Measurements from ENCODE around the gene ANKRD11.
"Not testable (repeated sequence)": the region's sequence is repeated elsewhere in the genome, so short reads cannot be mapped to it uniquely, and the experiment has no call there.

Gene ANKRD11

GRCh38 chr16:89426736-89427530 is 63.4 kb downstream of the ANKRD11 start:
- FAIRE-seq, result no peak

DNA sequence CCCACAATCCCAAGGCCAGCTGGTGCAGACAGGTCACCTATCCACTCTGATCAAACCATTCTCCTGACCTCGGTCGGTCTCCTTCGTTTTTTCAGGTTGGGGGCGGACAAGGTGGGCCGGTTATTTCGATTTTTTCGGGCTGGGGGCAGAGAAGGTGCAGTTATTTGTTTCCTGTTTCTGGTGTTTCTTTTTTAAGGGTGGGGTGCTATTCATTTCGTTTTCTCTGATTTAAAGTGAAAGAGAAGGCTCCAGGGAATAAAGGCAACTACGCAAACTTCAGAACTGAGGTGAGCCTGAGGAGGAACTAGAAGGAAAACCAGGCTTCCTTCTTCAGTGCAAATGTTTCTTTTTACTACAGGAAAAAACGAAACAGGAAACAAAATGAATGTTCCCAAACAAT is 64.8 kb downstream of the ANKRD11 start:
- no peak for FAIRE-seq

- no peak for FAIRE-seq
Observed at GRCh38 chr16:89423681-89424260, 66.6 kb downstream of the ANKRD11 start.

DNA sequence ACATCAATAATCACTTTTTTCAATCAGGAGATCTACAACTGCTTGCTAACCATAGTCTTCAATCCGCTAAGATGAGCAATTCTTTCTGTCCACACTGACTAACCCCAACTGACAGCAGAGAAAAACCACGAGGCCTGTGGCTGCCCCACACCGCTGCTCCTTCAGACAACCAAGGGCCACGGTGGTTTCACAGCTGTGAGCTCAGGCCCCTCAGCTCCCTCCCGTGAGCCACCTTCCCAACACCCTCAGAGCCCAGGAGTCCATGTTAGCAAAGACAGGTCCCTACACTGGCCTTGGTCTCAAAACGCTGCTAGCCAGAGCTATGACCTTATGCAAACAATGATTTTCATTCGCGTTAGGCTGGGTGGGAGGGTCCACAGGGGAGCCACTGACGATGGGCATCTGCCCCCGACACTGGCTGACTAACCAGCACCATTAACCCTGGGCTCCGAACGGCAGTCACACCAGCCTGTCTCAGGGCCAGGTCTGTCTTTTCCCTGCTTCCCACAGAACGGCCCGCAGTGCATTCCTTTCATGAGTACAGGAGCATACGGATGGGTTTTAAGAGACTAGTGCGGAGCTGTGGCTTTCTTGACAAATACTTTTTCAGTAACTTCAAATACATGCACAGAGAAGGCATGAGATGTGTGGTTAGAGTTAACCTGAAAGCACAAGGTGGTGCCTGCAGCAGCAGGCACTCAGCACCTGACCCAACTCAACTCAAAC is 67.3 kb downstream of the ANKRD11 start:
- no peak for FAIRE-seq

DNA sequence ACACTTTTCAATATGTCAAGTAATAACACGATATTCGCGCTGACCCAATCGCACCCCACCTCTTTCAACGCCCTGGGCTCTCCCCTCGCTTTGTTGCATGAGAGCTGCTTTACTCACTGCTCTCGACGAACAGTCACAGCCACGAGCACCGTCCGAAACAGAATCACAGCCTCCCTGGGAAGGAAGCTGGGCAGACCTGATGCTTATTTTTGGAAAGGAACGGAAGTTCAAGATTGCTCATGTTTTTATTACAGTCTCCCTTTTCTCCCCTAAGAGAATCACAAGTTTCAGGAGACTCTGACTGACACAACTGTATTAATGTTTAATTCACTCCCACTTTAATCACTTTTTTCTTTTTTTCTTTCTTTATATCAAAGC is 67.8 kb downstream of the ANKRD11 start:
- no peak for FAIRE-seq

DNA sequence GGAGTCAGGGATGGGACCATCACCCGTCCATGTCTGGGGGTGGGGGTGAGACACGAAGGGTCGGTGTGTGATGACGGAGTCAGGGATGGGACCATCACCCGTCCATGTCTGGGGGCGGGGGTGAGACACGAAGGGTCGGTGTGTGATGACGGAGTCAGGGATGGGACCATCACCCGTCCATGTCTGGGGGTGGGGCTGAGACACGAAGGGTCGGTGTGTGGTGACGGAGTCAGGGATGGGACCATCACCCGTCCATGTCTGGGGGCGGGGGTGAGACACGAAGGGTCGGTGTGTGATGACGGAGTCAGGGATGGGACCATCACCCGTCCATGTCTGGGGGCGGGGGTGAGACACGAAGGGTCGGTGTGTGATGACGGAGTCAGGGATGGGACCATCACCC is 69.1 kb downstream of the ANKRD11 start:
- FAIRE-seq, result not testable (repeated sequence)

DNA sequence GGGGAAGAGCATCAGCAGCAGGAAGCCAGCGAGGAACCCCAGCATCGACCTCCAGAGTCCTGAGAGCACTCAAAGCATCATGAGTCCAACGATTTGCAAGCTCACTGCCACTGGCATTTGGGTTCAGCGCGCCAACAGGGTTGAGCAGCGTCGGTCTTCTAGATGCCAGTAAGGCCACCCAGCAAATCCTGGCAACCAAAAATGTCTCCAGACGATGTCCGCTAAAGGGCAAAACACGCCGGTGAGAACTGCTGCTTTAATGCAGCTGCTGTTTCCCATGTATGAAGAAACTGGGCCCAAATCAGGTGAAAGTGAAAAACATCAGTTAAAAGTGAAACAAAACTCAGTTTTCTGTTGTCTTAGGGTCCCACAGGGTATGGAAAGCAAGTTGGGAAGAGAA is 70.2 kb downstream of the ANKRD11 start:
- no peak for FAIRE-seq

- FAIRE-seq, result no peak
Observed at GRCh38 chr16:89418352-89418751, 72.0 kb downstream of the ANKRD11 start.

DNA sequence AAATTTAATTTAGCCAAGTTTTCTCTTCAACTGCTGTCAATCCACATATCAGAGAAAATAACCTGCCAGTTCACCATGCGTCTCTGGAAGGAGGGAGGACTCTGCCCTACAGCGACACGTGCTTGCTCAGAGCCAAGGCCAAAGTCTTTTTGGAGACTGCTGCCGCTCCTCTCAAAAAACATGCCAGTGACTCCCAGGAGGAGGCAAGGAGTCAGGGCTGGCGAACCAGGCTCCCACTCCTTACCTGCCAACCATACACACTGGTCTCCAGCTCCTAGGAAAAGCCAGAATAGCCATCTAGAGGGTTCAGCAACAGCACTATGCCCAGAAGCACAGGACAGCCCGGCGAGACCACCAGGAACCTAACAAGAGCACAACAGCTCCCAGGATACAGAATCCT is 73.0 kb downstream of the ANKRD11 start:
- no peak for FAIRE-seq

DNA sequence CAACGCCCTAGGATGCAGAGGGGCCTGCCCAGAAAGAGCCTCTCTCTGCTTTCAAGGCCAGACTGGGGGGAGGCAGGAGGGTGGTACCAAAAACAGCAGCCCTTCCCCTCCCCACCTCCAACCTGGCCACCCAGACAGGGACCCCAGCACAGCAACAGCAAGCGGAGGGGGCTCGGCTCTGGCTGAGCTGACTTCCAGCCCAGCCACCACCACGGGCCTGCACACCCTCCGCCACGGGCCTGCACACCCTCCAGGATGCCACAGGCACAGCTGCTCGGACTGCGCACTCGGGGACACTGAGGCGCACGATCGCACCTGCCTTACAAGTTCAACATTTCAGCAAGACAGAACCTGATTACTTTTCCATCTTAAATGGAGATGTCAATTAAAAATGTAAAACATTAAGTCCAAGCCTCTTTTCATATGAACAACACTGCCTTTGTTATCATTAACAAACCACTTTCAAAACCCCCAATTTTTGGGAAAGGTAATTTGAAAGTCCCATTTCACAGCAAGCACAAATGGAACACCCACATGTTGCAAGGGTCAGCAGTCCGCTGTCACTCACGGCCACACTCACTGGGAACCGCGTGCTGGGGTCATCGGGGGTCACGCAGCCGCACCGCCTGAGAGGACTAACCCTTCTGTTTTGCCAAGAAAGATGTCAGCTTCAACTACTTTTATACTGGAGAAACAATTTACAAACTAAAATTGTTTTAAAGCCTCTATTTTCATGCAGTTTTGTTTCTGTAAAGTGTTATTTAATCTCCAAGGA is 76.4 kb downstream of the ANKRD11 start:
- no peak for FAIRE-seq

GRCh38 chr16:89412811-89413210 is 77.5 kb downstream of the ANKRD11 start:
- no peak for FAIRE-seq

DNA sequence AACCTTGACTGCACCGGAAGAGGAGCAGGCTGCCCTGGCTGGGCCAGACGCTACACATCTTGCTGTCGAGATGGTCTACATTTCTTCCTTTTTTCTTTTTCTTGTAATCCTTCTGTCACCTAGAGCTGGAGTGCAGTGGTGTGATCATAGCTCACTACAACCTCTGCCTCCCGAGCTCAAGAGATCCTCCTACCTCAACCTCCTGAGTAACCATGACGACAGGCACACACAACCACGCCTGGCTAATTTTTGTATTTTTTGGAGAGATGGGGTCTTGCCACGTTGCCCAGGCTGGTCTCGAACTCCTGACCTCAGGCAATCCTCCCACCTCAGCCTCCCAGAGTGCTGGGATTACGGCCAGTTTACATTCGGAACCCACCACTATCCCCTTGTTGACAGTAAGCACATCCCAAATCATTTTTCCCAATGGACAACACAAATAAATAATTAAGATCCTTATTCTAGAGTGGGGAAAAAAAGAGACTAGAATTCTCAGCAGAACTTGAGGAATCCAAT is 79.0 kb downstream of the ANKRD11 start:
- no peak for FAIRE-seq

GRCh38 chr16:89410794-89411309 is 79.5 kb downstream of the ANKRD11 start:
- FAIRE-seq, result no peak

DNA sequence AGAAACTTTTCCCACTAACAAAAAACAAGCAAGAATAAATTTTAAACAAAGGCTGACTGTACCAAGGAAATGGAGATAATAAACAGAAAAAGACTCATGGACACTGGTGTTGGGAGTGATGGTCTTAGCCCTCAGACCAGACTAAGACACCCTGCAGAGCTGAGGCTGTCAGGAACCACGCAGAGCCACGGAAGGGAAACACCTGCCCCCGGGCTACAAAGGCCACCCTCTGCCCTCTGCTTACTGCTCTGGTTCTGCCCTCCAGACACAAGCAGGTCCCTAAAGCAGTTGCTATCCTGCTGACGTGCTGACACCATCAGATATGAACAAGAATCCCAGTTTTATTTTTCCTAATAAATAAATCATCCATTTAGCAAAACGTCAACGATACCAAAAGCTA is 80.0 kb downstream of the ANKRD11 start:
- FAIRE-seq, result no peak

DNA sequence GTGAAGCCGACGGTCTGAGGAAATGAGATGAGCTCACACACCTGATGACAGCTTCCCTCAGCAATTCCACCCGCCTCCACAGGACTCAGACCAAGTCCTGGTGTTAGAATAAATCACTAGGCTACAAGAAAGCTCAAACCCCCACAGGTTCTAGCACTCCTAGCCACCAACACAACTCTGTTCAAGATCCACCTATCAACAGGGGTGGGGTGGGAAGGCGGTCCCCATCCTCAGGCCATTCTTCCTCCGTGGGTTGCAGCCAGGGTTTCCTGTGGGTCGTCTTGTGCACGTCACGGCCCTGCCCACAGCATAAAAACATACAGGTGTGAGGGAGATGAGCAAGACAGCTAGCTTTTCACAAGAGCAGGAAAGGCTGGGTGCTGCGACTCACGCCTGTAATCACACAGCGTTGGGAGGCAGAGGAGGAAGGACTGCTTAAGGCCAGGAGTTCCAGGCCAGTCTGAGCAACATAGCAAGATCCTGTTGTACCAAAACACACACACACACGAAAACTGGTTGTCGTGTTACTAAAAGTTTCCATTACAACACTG is 81.1 kb downstream of the ANKRD11 start:
- FAIRE-seq, result no peak

- FAIRE-seq, result no peak
Observed at GRCh38 chr16:89408315-89408714, 82.0 kb downstream of the ANKRD11 start.

- no peak for FAIRE-seq
Observed at GRCh38 chr16:89407925-89408300, 82.4 kb downstream of the ANKRD11 start.

DNA sequence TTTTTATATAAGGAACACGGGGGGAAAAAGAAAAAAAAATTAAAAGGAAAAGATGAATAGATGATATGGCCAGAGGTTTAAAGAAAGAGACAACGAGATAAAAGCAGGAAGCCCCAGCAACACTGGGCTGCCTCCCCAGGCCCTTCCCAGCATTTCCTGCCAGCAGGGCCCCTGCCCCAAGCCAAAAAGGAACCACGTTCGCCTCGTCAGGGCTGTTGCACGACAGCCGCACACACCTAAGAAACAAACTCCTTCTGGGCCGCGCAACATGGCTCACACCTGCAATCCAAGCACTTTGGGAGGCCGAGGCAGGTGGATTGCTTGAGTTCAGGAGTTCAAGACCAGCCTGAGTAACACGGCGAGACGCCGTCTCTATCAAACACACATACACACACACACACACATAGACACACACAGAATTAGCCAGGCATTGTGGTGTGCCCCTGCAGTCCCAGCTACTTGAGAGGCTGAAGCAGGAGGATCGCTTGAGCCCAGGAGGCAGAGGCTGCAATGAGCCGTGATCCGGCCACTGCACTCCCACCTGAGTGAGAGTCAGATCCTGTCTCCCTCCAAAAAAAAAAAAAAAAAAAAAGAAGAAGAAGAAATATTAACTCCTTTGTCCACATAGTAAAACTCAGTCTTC is 83.0 kb downstream of the ANKRD11 start:
- no peak for FAIRE-seq

GRCh38 chr16:89406277-89406888 is 84.0 kb downstream of the ANKRD11 start:
- FAIRE-seq, result no peak

DNA sequence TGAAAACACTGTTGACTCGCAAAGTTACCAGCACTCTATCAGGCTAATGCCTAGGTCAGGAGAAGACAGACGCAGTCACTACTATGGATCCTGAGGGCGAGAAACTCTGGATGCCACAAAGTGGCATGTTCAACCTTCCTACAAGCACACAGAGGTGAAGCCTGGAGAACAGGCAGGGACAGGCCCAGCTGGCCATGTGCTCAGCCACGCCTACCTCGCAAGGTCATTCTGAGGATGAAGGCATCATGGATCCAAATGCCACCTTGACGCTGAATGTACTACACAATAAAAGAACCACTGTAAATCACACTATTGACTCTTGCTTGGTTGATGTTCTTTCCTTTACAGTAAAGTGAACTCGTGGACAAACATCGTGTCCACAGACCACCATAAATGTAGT is 85.8 kb downstream of the ANKRD11 start:
- no peak for FAIRE-seq

DNA sequence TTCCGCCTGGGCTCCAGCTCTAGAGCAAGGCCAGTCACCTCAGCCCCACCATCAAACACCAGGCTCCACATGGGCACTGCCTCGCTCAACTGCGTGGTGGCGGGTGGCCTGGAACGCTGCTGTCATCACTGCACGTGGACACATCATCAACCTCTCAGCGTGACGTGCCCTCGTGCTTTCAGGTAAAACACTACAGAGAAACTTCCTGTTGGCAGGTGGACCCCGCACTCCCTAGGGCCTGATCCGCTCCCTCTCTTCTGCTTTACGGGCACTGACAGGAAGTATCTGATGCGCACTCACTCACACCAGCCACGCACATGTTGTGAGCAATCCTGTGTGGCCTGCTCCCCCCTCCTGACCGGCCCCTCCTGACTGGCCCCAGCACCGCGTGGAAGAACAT is 87.4 kb downstream of the ANKRD11 start:
- FAIRE-seq, result no peak

Data from colon (tissue), 2 donors.